ENCODE data around the gene TTLL11.

The TTLL11 gene

GRCh38 chr9:122031776-122032175 lies 61.3 kb downstream of the TTLL11 start:
- no peak overlapping the region for H3K4me3 ChIP-seq (ENCODE audit: low read depth, low read length)
- H3K9ac ChIP-seq: no peak overlapping the region
- H3K4me1 ChIP-seq: peaks cover 3% of the 10 kb centered on the region
- no peak overlapping the region for H2AFZ ChIP-seq
- H3K27ac ChIP-seq: no peak overlapping the region
- no peaks in the 10 kb centered on the region for H3K9me3 ChIP-seq (ENCODE audit: control insufficient read depth, low read length)
- TF ChIP-seq, protein P1, sequence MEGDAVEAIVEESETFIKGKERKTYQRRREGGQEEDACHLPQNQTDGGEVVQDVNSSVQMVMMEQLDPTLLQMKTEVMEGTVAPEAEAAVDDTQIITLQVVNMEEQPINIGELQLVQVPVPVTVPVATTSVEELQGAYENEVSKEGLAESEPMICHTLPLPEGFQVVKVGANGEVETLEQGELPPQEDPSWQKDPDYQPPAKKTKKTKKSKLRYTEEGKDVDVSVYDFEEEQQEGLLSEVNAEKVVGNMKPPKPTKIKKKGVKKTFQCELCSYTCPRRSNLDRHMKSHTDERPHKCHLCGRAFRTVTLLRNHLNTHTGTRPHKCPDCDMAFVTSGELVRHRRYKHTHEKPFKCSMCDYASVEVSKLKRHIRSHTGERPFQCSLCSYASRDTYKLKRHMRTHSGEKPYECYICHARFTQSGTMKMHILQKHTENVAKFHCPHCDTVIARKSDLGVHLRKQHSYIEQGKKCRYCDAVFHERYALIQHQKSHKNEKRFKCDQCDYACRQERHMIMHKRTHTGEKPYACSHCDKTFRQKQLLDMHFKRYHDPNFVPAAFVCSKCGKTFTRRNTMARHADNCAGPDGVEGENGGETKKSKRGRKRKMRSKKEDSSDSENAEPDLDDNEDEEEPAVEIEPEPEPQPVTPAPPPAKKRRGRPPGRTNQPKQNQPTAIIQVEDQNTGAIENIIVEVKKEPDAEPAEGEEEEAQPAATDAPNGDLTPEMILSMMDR (IDR thresholded peaks at IDR 0.05): no peak
- no peaks in the 10 kb centered on the region for H3K79me2 ChIP-seq
- H3K4me2 ChIP-seq (ENCODE audit: low read length): no peak overlapping the region
- no peaks in the 10 kb centered on the region for H3K36me3 ChIP-seq (ENCODE audit: control insufficient read depth, insufficient read depth, low read length)
- H3K27me3 ChIP-seq (ENCODE audit: control insufficient read depth, insufficient read depth, low read length): no peaks in the 10 kb centered on the region

DNA sequence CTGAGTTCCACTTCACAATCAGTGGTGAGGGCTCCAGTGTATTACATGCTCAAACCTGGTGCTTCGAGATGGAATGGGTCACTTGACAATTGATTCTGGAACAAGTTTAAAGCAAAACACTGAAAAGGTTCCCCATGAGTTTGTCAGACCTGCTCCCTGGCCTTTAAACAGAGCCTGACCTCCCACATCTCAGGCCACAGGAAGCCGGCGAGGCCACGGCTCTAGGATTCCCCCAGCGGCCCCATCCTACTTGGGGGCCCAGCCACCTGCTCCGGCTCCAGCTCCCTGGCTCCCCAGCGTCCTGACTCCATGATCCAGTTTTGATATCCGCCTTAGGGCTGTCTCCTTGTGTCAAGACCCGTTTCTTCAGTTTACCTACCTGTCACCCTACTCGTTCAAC lies 62.0 kb downstream of the TTLL11 start:
- TF ChIP-seq, protein P1 (IDR thresholded peaks at IDR 0.05): no peak
- Histone ChIP-seq H3K4me1 (no peaks in the 10 kb centered on the region), H3K27me3 (ENCODE audit: control insufficient read depth, insufficient read depth, low read length) (no peaks in the 10 kb centered on the region), H3K4me2 (ENCODE audit: low read length) (no peak overlapping the region), H3K27ac (no peak overlapping the region), H3K79me2 (no peaks in the 10 kb centered on the region), H3K4me3 (ENCODE audit: low read depth, low read length) (no peak overlapping the region), H3K9me3 (ENCODE audit: control insufficient read depth, low read length) (no peaks in the 10 kb centered on the region), H2AFZ (no peak overlapping the region), H3K9ac (no peak overlapping the region), H3K36me3 (ENCODE audit: control insufficient read depth, insufficient read depth, low read length) (no peaks in the 10 kb centered on the region)

DNA sequence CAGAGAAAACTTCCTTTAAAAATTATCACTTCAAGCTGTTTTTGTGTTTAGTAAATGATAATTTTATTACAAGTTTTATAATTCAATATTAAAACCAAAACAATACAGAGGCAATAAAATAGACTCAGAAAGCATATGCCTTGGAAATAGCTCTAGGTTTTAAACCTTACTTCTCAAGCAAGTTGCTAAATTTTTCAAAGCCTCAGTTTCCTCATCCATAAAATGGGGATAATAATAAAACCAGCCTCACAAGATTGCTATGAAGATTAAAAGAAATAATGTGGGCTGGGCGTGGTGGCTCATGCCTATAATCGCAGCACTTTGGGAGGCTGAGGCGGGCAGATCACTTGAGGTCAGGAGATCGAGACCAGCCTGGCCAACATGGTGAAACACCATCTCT lies 62.8 kb downstream of the TTLL11 start:
- Histone ChIP-seq H3K27me3 (ENCODE audit: control insufficient read depth, insufficient read depth, low read length) (no peaks in the 10 kb centered on the region), H3K9ac (no peak overlapping the region), H3K4me2 (ENCODE audit: low read length) (no peak overlapping the region), H3K4me1 (no peaks in the 10 kb centered on the region), H3K4me3 (ENCODE audit: low read depth, low read length) (no peak overlapping the region), H3K36me3 (ENCODE audit: control insufficient read depth, insufficient read depth, low read length) (no peaks in the 10 kb centered on the region), H2AFZ (no peak overlapping the region), H3K27ac (no peak overlapping the region), H3K79me2 (no peaks in the 10 kb centered on the region), H3K9me3 (ENCODE audit: control insufficient read depth, low read length) (no peaks in the 10 kb centered on the region)
- TF ChIP-seq, protein P1 (IDR thresholded peaks at IDR 0.05): no peak

DNA sequence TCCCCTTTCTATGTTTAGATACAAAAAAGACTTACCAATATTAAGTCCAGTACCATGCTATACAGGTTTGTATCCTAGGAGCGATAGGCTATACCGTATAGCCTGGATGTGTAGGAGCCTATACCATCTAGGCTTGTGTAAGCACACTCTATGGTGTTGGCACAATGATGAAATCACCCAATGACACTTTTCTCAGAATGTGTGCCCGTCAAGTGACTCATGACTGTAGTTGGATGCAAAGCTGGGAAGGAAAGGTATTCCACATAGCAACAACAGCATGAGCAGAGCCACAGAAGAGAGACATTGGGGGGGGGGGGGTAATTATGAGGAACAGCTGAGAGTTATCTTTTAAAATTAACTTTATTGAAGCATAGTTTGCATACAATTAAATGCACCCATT lies 63.2 kb downstream of the TTLL11 start:
- TF ChIP-seq, protein P1 (IDR thresholded peaks at IDR 0.05): no peak
- Histone ChIP-seq H2AFZ (no peak overlapping the region), H3K4me1 (no peaks in the 10 kb centered on the region), H3K4me3 (ENCODE audit: low read depth, low read length) (no peak overlapping the region), H3K79me2 (no peaks in the 10 kb centered on the region), H3K9me3 (ENCODE audit: control insufficient read depth, low read length) (no peaks in the 10 kb centered on the region), H3K36me3 (ENCODE audit: control insufficient read depth, insufficient read depth, low read length) (no peaks in the 10 kb centered on the region), H3K9ac (no peak overlapping the region), H3K4me2 (ENCODE audit: low read length) (no peak overlapping the region), H3K27me3 (ENCODE audit: control insufficient read depth, insufficient read depth, low read length) (no peaks in the 10 kb centered on the region), H3K27ac (no peak overlapping the region)

DNA sequence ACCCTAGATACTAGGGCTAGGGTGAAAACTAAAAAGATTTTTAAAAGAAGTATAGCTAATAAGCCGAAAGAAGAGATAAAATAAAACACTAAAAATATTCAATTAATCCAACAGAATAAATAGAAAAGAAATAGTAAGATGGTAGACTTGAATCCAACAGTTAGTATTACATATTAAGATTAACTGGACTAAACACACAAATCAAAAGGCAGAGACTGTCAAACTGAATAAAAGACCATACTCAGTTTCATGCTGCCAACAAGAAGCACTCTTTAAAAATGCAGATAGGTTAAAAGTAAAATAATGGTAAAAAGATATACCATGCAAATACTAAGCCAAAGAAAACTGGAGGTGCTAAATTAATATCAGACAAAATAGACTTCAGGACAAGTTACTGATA lies 65.0 kb downstream of the TTLL11 start:
- Histone ChIP-seq H3K27me3 (ENCODE audit: control insufficient read depth, insufficient read depth, low read length) (no peaks in the 10 kb centered on the region), H3K79me2 (no peaks in the 10 kb centered on the region), H3K9ac (no peak overlapping the region), H2AFZ (no peak overlapping the region), H3K4me1 (no peaks in the 10 kb centered on the region), H3K4me3 (ENCODE audit: low read depth, low read length) (no peak overlapping the region), H3K36me3 (ENCODE audit: control insufficient read depth, insufficient read depth, low read length) (no peaks in the 10 kb centered on the region), H3K27ac (no peak overlapping the region), H3K9me3 (ENCODE audit: control insufficient read depth, low read length) (no peaks in the 10 kb centered on the region), H3K4me2 (ENCODE audit: low read length) (no peak overlapping the region)
- TF ChIP-seq, protein P1 (IDR thresholded peaks at IDR 0.05): no peak
